Mesothelial cell of epicardium (in vitro differentiated cells): ENCODE data around the gene WDR41. TPM values are rescaled to one million over a fixed set of nuclear protein-coding genes. Genes with fewer than 3 reads are reported as not detected.
"Not testable (repeated sequence)": the region's sequence is repeated elsewhere in the genome, so short reads cannot be mapped to it uniquely, and the experiment has no call there.

ENCODE experiments used
- DNase-seq, 2 experiments: peaks; one replicate each; pipeline ENCODE4 v3.0.0; 2021; ENCODE audit warnings: low spot score in 2 of 2; ENCODE audit not compliant: unreplicated experiment in 2 of 2
- H3K27ac Mint-ChIP-seq: 2 replicates; pipeline ENCODE4 v1.8.0; 2021; ENCODE audit warnings: mixed read lengths
- H3K27me3 Mint-ChIP-seq: 2 replicates; pipeline ENCODE4 v1.8.0; 2021; ENCODE audit warnings: low read depth, mixed read lengths
- H3K36me3 Mint-ChIP-seq: 2 replicates; pipeline ENCODE4 v1.8.0; 2021; ENCODE audit warnings: mixed read lengths
- H3K4me1 Mint-ChIP-seq: 2 replicates; pipeline ENCODE4 v1.8.0; 2021; ENCODE audit warnings: mixed read lengths
- H3K4me3 Mint-ChIP-seq: 2 replicates; pipeline ENCODE4 v1.8.0; 2021; ENCODE audit warnings: mild to moderate bottlenecking, moderate library complexity, mixed read lengths
- H3K9me3 Mint-ChIP-seq: 2 replicates; pipeline ENCODE4 v1.8.0; 2021; ENCODE audit warnings: mixed read lengths
- CTCF ChIP-seq: fragments of 200-600 bp; sonication (generic); IDR thresholded peaks from one replicate; pipeline ENCODE4 v1.5.0; 2021; ENCODE audit warnings: antibody characterized with exemption; ENCODE audit not compliant: unreplicated experiment
- total RNA-seq: library from RNA; stranded (reverse); gene quantifications from 3 replicates; pipeline ENCODE4 v1.2.1, GENCODE V29; 2021

Gene WDR41, protein sequence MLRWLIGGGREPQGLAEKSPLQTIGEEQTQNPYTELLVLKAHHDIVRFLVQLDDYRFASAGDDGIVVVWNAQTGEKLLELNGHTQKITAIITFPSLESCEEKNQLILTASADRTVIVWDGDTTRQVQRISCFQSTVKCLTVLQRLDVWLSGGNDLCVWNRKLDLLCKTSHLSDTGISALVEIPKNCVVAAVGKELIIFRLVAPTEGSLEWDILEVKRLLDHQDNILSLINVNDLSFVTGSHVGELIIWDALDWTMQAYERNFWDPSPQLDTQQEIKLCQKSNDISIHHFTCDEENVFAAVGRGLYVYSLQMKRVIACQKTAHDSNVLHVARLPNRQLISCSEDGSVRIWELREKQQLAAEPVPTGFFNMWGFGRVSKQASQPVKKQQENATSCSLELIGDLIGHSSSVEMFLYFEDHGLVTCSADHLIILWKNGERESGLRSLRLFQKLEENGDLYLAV
- total RNA-seq, result 48.5 to 52.3 TPM (median 48.7 TPM) in 3 replicates

DNA sequence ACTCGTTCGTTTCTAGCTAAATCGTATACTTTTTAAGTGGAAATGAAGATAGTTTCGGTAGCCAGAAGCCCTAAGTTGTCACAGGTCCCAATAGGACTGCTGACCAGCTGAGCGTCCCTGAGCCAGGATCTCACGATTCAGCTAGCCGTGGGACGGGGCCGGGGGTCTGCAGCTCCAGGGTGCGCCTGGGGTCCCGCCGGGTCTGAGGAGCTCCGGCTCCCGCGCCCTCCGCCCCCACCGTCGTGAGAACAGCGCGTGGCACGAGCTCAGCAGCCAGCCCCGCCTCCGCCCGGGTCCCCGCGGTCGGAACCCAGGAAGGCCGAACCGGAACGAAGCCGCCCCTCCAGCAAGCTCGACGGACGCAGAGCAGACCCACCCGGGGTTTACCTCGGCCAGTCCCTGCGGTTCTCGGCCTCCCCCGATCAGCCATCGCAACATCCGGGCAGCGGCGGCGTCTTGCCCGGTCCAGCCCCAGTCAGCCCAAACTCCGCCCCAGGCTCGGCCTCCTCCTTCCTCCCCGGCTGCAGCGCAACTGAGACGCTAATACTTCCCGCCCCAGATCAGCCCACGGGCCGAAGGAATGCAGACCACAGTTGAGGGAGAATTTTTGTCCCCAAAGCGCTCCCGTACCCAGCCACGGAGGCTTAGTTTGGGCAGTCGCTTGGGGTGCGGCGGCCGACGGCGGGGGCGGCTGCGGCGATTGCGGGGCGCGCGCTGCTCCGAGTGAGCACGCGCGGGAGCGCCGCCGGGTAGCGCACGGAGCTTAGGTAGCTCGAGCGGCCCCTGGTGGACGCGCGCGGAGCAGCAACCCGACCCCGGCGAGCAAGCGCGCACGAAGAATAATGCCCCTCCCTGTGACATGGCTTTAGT lies at the start of gene WDR41:
TSS of gene WDR41 (minus strand) at position 534 of the 870 bp plus-strand sequence. CDS start at position 438, 96 bp downstream.
- H3K27me3 Mint-ChIP-seq, result peaks cover 37% of the 10 kb centered on the region
- DNase-seq, result peak; percentile 82 to 94
- H3K27ac Mint-ChIP-seq, result peak within 1 kb of the TSS; percentile 95
- peak within 1 kb of the TSS; percentile 84 for H3K4me3 Mint-ChIP-seq
- peaks cover 11% of the 10 kb centered on the region for H3K4me1 Mint-ChIP-seq
- H3K36me3 Mint-ChIP-seq, result peaks cover 6% of the 10 kb centered on the region
- no peaks in the 10 kb centered on the region for H3K9me3 Mint-ChIP-seq
- peak; percentile 93 for TF ChIP-seq CTCF

DNA sequence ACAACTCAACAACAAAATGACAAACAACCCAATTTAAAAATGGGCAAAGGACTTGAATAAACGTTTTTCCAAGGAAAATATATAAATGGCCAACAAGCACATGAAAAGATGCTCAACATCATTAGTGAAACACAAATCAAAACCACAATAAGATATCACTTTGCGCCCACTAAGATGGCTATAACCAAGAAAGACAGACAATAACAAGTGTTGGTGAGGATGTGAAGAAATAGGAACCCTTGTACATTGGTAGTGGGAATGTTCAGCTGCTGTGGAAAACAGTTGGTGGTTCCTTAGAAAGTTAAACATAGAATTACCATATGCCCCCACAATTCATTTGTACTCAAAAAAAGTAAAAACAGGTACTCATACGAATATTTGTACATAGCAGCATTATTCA lies 39.2 kb upstream of the WDR41 start:
- peaks cover 54% of the 10 kb centered on the region for H3K27me3 Mint-ChIP-seq
- H3K4me3 Mint-ChIP-seq, result no peak overlapping the region
- DNase-seq, result no peak
- no peaks in the 10 kb centered on the region for H3K36me3 Mint-ChIP-seq
- TF ChIP-seq CTCF, result no peak
- peaks cover 17% of the 10 kb centered on the region for H3K9me3 Mint-ChIP-seq
- H3K4me1 Mint-ChIP-seq, result no peaks in the 10 kb centered on the region
- H3K27ac Mint-ChIP-seq, result no peak overlapping the region

DNA sequence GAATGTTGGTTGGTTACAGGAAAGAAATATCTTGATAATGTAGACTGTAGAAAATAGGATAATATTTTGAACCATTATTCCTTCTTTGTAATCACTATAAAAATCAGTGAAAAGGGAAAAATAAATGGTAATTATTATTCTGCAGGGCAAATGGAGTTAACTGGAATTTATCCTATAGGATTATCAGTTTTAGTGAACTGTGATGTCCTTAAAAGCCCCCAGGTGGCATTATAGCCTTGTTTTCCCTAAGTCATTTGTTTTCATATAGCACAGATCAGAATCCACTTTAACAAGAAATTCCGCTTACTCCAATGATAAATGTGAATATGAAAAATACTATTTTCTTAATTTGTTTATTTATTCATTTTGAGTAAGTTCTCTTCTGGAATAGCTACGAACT lies 26.2 kb upstream of the WDR41 start:
- Mint-ChIP-seq H3K4me3 (no peak overlapping the region), H3K27me3 (peaks cover 18% of the 10 kb centered on the region), H3K36me3 (no peaks in the 10 kb centered on the region), H3K27ac (no peak overlapping the region), H3K9me3 (no peaks in the 10 kb centered on the region), H3K4me1 (no peaks in the 10 kb centered on the region)
- no peak for DNase-seq
- TF ChIP-seq CTCF, result no peak

DNA sequence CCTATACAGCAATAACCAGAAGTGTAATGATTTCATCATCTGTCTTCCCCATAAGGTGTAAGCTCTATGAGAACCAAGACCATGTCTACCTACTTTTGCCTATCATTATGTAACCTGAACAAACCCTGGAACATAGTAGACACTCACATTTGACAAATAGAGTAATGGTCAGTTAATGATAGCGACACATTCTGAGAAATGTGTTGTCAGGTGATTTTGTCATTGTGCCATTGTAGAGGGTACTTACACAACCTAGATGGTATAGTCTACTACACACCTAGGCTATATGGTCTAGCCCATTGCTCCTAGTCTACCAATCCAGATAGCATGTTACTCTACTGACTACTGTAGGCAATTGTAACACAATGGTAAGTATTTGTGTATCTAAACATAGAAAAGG lies 22.3 kb upstream of the WDR41 start:
- Mint-ChIP-seq H3K4me3 (no peak overlapping the region), H3K27me3 (peaks cover 17% of the 10 kb centered on the region), H3K4me1 (no peaks in the 10 kb centered on the region), H3K27ac (no peak overlapping the region), H3K9me3 (peaks cover 4% of the 10 kb centered on the region), H3K36me3 (no peaks in the 10 kb centered on the region)
- TF ChIP-seq CTCF, result no peak
- DNase-seq, result no peak

DNA sequence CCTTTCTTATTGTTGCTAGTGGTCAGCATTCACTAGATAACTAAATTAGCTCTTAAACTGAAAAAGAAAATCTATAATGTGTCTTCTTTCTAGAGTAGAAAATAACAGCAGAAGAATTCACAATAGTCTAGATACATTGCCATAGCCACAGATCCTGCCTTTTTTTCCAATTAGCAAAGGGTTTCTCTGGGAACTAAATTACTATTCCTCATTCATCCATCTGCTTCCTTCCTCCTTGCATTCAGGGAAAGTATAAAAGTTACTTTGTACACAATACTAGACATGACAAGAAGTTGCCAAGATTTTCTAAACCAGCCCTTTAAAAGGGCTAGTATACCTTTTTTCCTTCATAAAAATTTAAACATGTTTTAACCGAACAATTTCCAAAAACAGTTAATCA lies 21.2 kb upstream of the WDR41 start:
- TF ChIP-seq CTCF, result no peak
- Mint-ChIP-seq H3K27ac (no peak overlapping the region), H3K9me3 (peaks cover 4% of the 10 kb centered on the region), H3K27me3 (peaks cover 27% of the 10 kb centered on the region), H3K36me3 (no peaks in the 10 kb centered on the region), H3K4me1 (no peaks in the 10 kb centered on the region), H3K4me3 (no peak overlapping the region)
- no peak for DNase-seq

DNA sequence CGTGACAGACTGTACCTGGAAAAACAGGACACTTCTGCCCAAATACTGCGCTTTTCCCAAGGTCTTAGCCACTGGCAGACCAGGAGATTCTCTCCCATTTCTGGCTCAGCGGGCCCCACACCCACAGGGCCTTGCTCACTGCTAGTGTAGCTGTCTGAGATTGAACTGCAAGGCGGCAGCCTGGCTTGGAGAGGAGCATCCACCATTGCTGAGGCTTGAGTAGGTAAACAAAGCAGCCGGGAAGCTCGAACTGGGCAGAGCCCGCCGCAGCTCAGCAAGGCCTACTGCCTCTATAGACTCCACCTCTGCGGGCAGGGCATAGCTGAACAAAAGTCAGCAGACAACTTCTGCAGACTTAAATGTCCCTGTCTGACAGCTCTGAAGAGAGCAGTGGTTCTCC lies 9.0 kb upstream of the WDR41 start:
- not testable (repeated sequence) for H3K27ac Mint-ChIP-seq, H3K4me1 Mint-ChIP-seq, H3K36me3 Mint-ChIP-seq, DNase-seq, H3K4me3 Mint-ChIP-seq
- H3K27me3 Mint-ChIP-seq, result peaks cover 46% of the 10 kb centered on the region
- H3K9me3 Mint-ChIP-seq, result peaks cover 36% of the 10 kb centered on the region
